ENCODE measurements around the gene KLK3.

Gene KLK3

DNA sequence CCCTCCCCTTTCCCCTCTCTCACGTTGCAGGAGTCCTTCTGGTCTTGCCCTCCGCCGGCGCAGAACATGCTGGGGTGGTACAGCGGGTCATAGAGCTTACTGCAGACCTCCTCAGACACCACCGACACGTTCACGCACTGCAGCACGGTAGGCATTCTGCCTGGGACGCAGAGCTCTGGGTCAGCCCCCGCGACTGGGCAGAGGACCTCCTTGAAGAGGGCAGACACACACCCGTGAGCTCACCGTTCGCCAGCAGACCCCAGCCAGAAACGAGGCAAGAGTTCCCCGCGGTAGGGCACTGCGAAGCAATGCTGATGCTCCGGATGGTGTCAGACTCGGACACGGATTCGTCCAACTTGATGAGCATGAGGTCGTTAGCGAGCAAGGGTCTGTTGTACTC is 53.6 kb downstream of the KLK3 start:
- no peak for DNase-seq

DNA sequence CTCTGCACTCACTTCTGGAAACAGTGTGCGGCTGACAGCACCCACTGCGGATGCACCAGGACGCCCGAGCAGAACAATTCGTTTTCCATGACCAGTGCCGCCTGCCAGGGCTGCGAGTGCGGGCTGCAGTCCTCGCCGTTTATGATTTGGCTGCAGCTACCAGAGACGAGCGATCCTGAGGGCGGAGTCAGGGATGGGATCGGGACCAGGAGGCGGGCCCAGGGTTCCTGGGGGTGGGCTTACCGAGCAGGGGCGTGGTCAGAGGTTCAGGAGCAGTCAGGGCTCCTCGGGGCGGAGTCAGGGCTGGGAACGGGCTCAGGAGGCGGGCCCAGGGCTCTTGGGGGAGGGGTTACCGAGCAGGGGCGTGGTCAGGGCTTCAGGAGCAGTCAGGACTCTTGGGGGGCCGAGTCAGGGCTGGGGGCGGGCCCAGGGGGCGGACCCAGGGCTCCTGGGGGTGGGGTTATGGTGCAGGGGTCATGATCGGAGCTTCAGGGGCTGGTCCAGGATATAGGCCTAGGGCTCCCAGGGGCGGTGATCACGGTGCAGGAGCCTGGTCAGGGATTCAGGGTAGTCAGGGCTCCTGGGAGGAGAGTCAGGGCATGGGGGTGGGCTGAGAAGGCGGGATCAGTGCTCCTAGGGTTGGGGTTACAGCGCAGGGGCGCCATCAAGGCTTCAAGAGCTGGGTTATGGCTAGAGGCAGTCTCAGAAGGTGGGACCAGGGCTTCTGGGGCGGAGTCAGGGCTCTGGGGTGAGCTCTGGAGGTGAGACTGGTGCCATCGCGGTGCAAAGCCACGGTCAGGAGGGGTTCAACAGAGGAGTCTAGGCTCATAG is 54.7 kb downstream of the KLK3 start:
- peak; percentile 53 for DNase-seq
